D341Med (cell line): ENCODE data around the gene SLC39A3.

Experiments
- DNase-seq: peaks from one replicate; pipeline ENCODE4 v3.0.0; 2012; ENCODE audit warnings: low spot score

SLC39A3 gene

GRCh38 chr19:2739602-2740313 is at the start of gene SLC39A3:
SLC39A3 (minus strand) TSS chr19:2740017; CDS start chr19:2737257, 2,760 bp downstream.
- DNase-seq = peak; percentile 100

GRCh38 chr19:2788237-2788636 is 48.4 kb upstream of the SLC39A3 start:
- no peak for DNase-seq

- no peak for DNase-seq
Observed at GRCh38 chr19:2787115-2787514, 47.3 kb upstream of the SLC39A3 start.

- DNase-seq = peak; percentile 99
Observed at GRCh38 chr19:2785244-2785997, 45.6 kb upstream of the SLC39A3 start, which contains the start of gene THOP1. THOP1 (plus strand) TSS chr19:2785503; CDS start chr19:2785663, 160 bp downstream.

- DNase-seq = no peak
Observed at GRCh38 chr19:2783781-2784145, 43.9 kb upstream of the SLC39A3 start.

GRCh38 chr19:2782936-2783780 is 43.3 kb upstream of the SLC39A3 start, which contains the start of gene SGTA:
SGTA (minus strand) TSS chr19:2783273; CDS start chr19:2769068, 14,205 bp downstream.
- DNase-seq = peak; percentile 99

GRCh38 chr19:2782329-2782935 is 42.6 kb upstream of the SLC39A3 start:
- no peak for DNase-seq

GRCh38 chr19:2780284-2780683 is 40.5 kb upstream of the SLC39A3 start:
- no peak for DNase-seq

- no peak for DNase-seq
Observed at GRCh38 chr19:2779121-2779740, 39.4 kb upstream of the SLC39A3 start.

- peak; percentile 72 for DNase-seq
Observed at GRCh38 chr19:2777952-2778683, 38.3 kb upstream of the SLC39A3 start.

GRCh38 chr19:2775556-2776430 is 36.0 kb upstream of the SLC39A3 start:
- DNase-seq = no peak

- DNase-seq = no peak
Observed at GRCh38 chr19:2774953-2775555, 35.2 kb upstream of the SLC39A3 start.

GRCh38 chr19:2774083-2774679 is 34.4 kb upstream of the SLC39A3 start:
- no peak for DNase-seq

GRCh38 chr19:2771786-2772674 is 32.2 kb upstream of the SLC39A3 start:
- DNase-seq = no peak

- peak; percentile 60 for DNase-seq
Observed at GRCh38 chr19:2770055-2771013, 30.5 kb upstream of the SLC39A3 start.

- DNase-seq = peak; percentile 14
Observed at GRCh38 chr19:2769218-2769617, 29.4 kb upstream of the SLC39A3 start.
